Panc1 (cell line): ENCODE data around the gene VCPKMT. TPM values are rescaled to one million over a fixed set of nuclear protein-coding genes. Genes with fewer than 3 reads are reported as not detected.

Source experiments
- ATAC-seq: fragments of 200-7000 bp; cut with Tn5 transposase; 2 replicates; pipeline ENCODE4 v1.9.1; 2020; ENCODE audit warnings: mild to moderate bottlenecking, moderate library complexity
- BruUV-seq: library from RNA; stranded (reverse); fragments of 400-500 nt; replicated peaks from 2 replicates; lab custom pipeline; 2021; lab: Mats Ljungman, UMichigan
- CTCF ChIA-PET: fragments of 300-600 bp; sonication (Branson Sonifier 250); formaldehyde crosslinking; loops from one replicate; lab custom pipeline; 2022; ENCODE audit warnings: antibody characterized with exemption; lab: Charles Lee
- POLR2A ChIA-PET: fragments of 300-600 bp; sonication (Branson Sonifier 250); formaldehyde crosslinking; loops from one replicate; lab custom pipeline; 2022; ENCODE audit warnings: antibody characterized with exemption; lab: Charles Lee
- DNase-seq: peaks from one replicate; pipeline ENCODE4 v3.0.0-alpha.2; 2010; ENCODE audit warnings: low read depth, low spot score
- H3K27ac ChIP-seq: 2 replicates; pipeline ENCODE4 v1.5.1; 2011; ENCODE audit warnings: mild to moderate bottlenecking, low read length, inconsistent platforms
- H3K27me3 ChIP-seq: fragments of 200-500 bp; sonication (Bioruptor generic); 2 replicates; pipeline ENCODE4 v1.6.0; 2014; ENCODE audit warnings: low read length, inconsistent platforms; ENCODE audit not compliant: control insufficient read depth, insufficient read depth
- H3K36me3 ChIP-seq: fragments of 200-500 bp; sonication (Bioruptor generic); 2 replicates; pipeline ENCODE4 v1.5.1; 2014; ENCODE audit warnings: inconsistent platforms, mild to moderate bottlenecking, low read length, moderate library complexity; ENCODE audit not compliant: control insufficient read depth, insufficient read depth
- H3K4me1 ChIP-seq: 2 replicates; pipeline ENCODE4 v1.5.1; 2011; ENCODE audit warnings: inconsistent platforms, mild to moderate bottlenecking, low read length, moderate library complexity; ENCODE audit not compliant: control insufficient read depth, insufficient read depth
- H3K4me3 ChIP-seq, 2 experiments: 2 replicates each; pipeline ENCODE4 v1.5.1; 2011 to 2012; ENCODE audit warnings: low read depth in 2 of 2, low read length in 2 of 2, mild to moderate bottlenecking in 2 of 2, inconsistent platforms in 1 of 2, moderate library complexity in 1 of 2
- H3K9me3 ChIP-seq: fragments of 200-500 bp; sonication (Bioruptor generic); 2 replicates; pipeline ENCODE4 v1.5.1; 2014; ENCODE audit warnings: low read depth, mild to moderate bottlenecking, inconsistent platforms, low read length, moderate library complexity; ENCODE audit not compliant: control insufficient read depth, insufficient read depth
- POLR2AphosphoS5 ChIP-seq: IDR thresholded peaks from 2 replicates; pipeline ENCODE4 v1.6.1; 2012; ENCODE audit warnings: mild to moderate bottlenecking, low read depth, low read length, moderate library complexity
- SIN3A ChIP-seq: IDR thresholded peaks from 2 replicates; pipeline ENCODE4 v1.6.1; 2012; ENCODE audit warnings: low read depth, mild to moderate bottlenecking, low read length, moderate library complexity, borderline replicate concordance; ENCODE audit not compliant: insufficient read depth
- TCF7L2 ChIP-seq: IDR thresholded peaks from 2 replicates; pipeline ENCODE4 v1.6.1; 2011; ENCODE audit warnings: mild to moderate bottlenecking, low read depth, low read length, inconsistent platforms
- in situ Hi-C: cut with HindIII; loops from 2 replicates; pipeline ENCODE4 v1.10.0; 2016; ENCODE audit warnings: low sequenced_read_pairs, low pct_unique_long_range_greater_than_20kb
- intact Hi-C: fragments of 100-400 bp; cut with micrococcal nuclease; formaldehyde crosslinking; loops from one replicate; pipeline ENCODE4 v1.10.0; 2022; ENCODE audit not compliant: unreplicated experiment
- total RNA-seq: library from RNA; stranded (reverse); gene quantifications from one replicate; pipeline ENCODE4 v1.2.1, GENCODE V29; 2021; ENCODE audit not compliant: unreplicated experiment
- TF ChIP-seq, protein P1 (sequence below), 2 experiments: IDR thresholded peaks; 2 replicates each; pipeline ENCODE4 v1.6.1; 2011 to 2012; ENCODE audit warnings: low read depth in 2 of 2, control low read depth in 1 of 2, low read length in 1 of 2, mild to moderate bottlenecking in 1 of 2, moderate library complexity in 1 of 2; ENCODE audit not compliant: insufficient read depth in 1 of 2
- TF ChIP-seq, protein P2 (sequence below): fragments of 450-650 bp; IDR thresholded peaks from 2 replicates; pipeline ENCODE4 v1.5.1; 2017; ENCODE audit warnings: mild to moderate bottlenecking

Gene VCPKMT
- total RNA-seq, 1 experiment from 2014 or later, result 6.1 TPM

DNA sequence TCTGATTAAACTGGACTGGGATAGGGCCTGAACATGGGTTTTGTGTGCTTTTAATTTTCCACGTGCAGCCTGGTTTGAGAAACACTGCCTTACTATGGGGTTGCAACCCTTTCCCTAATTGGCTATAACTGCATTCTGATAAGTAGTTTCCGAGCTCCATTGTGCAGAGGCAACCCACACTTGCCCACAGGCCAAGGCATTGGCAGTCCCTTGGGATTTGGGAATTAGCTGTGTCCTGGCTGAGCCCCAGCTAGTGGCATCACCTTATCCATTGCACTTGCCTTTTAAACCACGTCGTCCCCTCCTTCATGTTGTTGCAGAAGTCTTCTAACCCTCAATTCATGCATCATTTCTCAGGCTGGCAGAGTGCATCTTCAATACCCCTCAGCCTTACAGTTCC, 10.2 kb downstream of the VCPKMT start:
- H3K4me3 ChIP-seq, result no peak overlapping the region
- H3K27me3 ChIP-seq, result no peaks in the 10 kb centered on the region
- TF ChIP-seq, protein P1, sequence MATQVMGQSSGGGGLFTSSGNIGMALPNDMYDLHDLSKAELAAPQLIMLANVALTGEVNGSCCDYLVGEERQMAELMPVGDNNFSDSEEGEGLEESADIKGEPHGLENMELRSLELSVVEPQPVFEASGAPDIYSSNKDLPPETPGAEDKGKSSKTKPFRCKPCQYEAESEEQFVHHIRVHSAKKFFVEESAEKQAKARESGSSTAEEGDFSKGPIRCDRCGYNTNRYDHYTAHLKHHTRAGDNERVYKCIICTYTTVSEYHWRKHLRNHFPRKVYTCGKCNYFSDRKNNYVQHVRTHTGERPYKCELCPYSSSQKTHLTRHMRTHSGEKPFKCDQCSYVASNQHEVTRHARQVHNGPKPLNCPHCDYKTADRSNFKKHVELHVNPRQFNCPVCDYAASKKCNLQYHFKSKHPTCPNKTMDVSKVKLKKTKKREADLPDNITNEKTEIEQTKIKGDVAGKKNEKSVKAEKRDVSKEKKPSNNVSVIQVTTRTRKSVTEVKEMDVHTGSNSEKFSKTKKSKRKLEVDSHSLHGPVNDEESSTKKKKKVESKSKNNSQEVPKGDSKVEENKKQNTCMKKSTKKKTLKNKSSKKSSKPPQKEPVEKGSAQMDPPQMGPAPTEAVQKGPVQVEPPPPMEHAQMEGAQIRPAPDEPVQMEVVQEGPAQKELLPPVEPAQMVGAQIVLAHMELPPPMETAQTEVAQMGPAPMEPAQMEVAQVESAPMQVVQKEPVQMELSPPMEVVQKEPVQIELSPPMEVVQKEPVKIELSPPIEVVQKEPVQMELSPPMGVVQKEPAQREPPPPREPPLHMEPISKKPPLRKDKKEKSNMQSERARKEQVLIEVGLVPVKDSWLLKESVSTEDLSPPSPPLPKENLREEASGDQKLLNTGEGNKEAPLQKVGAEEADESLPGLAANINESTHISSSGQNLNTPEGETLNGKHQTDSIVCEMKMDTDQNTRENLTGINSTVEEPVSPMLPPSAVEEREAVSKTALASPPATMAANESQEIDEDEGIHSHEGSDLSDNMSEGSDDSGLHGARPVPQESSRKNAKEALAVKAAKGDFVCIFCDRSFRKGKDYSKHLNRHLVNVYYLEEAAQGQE (IDR thresholded peaks at IDR 0.05; ENCODE audit: insufficient read depth in 1 of 2, low read depth in 2 of 2, low read length in 1 of 2), result no peak
- TF ChIP-seq POLR2AphosphoS5, result no peak
- no peak for TF ChIP-seq SIN3A
- TF ChIP-seq, protein P2, sequence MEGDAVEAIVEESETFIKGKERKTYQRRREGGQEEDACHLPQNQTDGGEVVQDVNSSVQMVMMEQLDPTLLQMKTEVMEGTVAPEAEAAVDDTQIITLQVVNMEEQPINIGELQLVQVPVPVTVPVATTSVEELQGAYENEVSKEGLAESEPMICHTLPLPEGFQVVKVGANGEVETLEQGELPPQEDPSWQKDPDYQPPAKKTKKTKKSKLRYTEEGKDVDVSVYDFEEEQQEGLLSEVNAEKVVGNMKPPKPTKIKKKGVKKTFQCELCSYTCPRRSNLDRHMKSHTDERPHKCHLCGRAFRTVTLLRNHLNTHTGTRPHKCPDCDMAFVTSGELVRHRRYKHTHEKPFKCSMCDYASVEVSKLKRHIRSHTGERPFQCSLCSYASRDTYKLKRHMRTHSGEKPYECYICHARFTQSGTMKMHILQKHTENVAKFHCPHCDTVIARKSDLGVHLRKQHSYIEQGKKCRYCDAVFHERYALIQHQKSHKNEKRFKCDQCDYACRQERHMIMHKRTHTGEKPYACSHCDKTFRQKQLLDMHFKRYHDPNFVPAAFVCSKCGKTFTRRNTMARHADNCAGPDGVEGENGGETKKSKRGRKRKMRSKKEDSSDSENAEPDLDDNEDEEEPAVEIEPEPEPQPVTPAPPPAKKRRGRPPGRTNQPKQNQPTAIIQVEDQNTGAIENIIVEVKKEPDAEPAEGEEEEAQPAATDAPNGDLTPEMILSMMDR, result no peak
- TF ChIP-seq TCF7L2, result no peak
- POLR2A ChIA-PET, result no interaction called here
- ATAC-seq (peak; percentile 46; the same call in 1 of the 2 replicates), DNase-seq (no peak)
- H3K36me3 ChIP-seq, result peaks cover 16% of the 10 kb centered on the region; the same call in 1 of the 2 replicates
- H3K4me1 ChIP-seq, result peaks cover 3% of the 10 kb centered on the region; the same call in 1 of the 2 replicates
- in situ Hi-C loops, result no loop called here
- CTCF ChIA-PET, result no interaction called here
- H3K27ac ChIP-seq, result peak overlapping the region; percentile 63
- no TSS peak for BruUV-seq
- intact Hi-C loops, result loop anchor here (5.0 to 10.0 kb wide), 2 partner anchors 131 to 209 kb away; no protein-coding TSS in a partner anchor
- H3K9me3 ChIP-seq, result no peaks in the 10 kb centered on the region

DNA sequence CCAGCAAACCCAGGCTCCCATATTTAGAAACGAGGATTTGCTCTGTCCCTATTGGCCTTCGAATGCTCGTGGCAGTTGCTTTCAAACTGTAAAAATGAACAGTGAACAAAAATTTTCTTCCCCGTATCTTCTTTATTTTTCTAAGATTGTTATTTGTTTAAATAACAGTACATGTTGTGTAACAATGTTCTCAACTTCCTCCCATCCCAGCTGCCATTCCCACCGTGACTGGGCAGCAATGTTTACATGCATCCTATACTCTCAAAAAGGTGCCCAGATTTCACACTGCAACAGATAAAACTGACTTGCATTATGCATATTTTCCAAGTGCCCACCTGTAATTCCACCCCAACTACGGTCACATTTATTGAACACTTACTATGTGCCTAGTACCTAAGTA, 12.8 kb downstream of the VCPKMT start:
- BruUV-seq, result no TSS peak
- Histone ChIP-seq H3K9me3 (no peaks in the 10 kb centered on the region), H3K27ac (peak overlapping the region; percentile 85), H3K4me3 (no peak overlapping the region), H3K27me3 (no peaks in the 10 kb centered on the region), H3K36me3 (peaks cover 3% of the 10 kb centered on the region; the same call in 1 of the 2 replicates), H3K4me1 (peaks cover 3% of the 10 kb centered on the region; the same call in 1 of the 2 replicates)
- DNase-seq (no peak), ATAC-seq (no peak)
- POLR2A ChIA-PET, result no interaction called here
- CTCF ChIA-PET, result no interaction called here
- TF ChIP-seq, protein P2, result no peak
- no peak for TF ChIP-seq SIN3A
- no peak for TF ChIP-seq TCF7L2
- TF ChIP-seq, protein P1 (IDR thresholded peaks at IDR 0.05; ENCODE audit: insufficient read depth in 1 of 2, low read depth in 2 of 2, low read length in 1 of 2), result no peak
- TF ChIP-seq POLR2AphosphoS5, result no peak
- in situ Hi-C loops, result no loop called here
- intact Hi-C loops, result loop anchor here (5.0 to 10.0 kb wide), 2 partner anchors 101 to 129 kb away; no protein-coding TSS in a partner anchor
